Measurements from ENCODE around the gene LSG1.

The LSG1 gene

DNA sequence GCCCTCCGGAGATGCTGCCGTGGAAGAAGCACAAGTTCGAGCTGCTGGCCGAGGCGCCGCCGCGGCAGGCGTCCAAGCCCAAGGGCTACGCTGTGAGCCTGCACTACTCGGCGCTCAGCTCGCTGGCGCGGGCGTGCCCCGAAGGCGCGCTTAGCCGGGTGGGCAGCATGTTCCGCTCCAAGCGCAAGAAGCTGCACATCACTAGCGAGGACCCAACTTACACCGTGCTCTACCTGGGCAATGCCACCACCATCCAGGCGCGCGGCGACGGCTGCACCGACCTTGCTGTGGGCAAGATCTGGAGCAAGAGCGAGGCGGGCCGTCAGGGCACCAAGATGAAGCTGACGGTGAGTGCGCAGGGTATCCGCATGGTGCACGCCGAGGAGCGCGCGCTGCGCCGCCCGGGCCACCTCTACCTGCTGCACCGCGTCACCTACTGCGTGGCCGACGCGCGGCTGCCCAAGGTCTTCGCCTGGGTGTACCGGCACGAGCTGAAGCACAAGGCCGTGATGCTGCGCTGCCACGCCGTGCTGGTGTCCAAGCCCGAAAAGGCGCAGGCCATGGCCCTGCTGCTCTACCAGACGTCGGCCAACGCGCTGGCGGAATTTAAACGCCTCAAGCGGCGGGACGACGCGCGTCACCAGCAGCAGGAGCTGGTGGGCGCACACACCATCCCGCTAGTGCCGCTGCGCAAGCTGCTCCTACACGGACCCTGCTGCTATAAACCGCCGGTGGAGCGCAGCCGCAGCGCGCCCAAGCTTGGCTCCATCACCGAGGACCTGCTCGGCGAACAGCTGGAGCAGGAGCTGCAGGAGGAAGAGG lies 15.0 kb upstream of the LSG1 start:
- DNase-seq (ENCODE audit: low read depth in 2 of 2): peak in 1 of 2 donors; percentile 9

DNA sequence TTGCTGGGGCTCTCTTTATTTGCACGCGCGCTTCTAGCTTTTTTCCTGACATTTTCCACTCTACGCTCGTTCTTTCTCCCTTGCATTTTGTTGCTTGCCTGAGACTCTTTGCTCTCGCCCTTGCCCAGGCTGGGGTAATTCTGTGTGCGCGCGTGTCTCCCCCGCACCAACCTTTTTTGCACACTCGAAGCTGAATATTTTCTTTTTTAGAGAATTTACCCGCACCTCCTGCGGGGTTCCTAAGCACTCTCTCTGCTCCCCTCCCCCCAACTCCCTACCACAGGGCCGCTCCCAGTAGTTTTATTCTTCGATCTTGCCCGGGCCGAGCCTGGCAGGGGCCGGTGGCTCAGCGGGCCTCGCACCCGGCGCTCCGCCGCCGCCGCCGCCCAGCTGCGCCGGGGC lies 14.4 kb upstream of the LSG1 start:
- DNase-seq (ENCODE audit: low read depth in 2 of 2): no peak

- peak; percentile 55 to 61 for DNase-seq (ENCODE audit: low read depth in 2 of 2)
Measured at GRCh38 chr3:194685718-194686413, 13.9 kb upstream of the LSG1 start, which contains the start of gene FAM43A. Gene FAM43A, plus strand, starts transcription at chr3:194685883. Its CDS starts 944 bp downstream, at chr3:194686827.

DNA sequence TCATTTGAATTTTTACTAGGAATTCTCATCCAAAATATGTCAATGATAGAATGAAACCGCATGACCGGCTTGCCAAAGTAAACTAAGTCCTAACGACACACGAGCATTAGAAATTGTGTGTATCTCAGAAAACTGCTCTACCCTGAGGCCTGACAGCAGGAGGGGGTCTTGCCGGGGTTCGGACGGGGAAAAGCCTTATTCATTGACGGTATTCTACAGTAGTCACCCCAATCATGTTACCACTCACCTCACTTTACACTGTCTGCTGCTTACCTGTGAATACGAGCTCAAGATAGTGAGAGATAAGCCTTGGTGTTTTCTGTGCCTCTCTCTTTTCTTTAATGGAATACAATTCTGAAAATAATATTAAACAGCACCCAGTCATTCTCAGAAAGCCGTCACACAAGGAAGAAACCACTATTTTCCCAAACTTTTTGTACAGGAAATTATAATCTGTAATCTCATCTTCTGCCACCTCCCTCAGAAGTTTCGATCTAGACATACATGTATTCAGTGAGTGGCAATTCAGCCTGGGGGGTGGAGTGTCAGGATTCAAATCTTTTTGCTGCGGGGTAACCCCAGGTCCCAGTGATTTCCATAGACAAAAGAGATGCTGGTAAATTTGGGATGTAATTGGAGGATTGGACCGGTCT lies 13.2 kb upstream of the LSG1 start:
- DNase-seq (ENCODE audit: low read depth in 2 of 2): no peak

DNA sequence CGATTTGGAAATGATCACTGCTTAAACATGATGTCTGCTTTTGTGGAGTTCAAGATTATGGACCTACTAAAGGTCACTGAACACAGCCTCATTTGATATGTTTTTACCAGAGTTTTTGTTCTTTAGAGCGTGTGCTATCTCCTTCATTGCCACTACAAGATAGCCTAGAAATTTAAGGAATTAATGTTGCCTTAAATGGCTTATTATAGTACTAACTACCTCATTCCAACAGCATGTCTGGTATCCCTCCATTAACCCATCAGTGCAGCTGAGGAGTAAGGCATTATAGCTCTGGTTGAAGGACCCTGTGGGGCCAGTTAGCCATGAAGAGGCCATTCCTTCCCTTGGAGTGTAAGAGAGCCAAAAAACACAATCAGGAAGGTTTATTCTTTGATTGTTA lies 11.4 kb upstream of the LSG1 start:
- no peak for DNase-seq (ENCODE audit: low read depth in 2 of 2)

DNA sequence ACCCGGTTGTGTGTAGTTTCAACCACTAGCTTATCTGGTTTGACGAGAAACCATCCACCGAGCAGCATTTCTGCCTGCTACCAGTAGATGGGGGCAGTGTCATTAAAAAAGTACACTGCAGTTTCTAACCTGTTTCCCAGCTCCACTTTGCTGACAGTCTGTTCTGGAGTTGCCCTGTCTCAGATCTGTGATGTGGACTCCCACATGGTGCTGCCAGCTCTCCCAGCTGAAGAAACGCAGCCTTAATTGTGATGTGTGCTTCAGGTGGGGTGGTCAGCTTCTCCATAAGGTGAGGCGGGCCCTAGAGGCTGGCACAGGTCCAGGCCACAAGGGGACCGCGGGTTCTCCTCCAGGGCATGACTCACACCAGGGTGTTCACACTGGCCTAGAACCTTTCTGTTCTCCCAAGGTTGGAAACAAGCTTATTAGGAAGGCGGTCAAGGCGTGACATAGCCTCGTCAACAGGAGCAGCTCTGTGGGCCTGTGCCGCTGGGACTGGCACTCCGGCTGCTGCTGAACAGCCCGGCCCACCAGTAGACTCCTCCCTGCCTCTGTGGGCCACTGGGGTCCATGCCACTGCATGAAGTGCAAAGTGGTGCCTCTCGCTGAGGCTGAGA lies 10.8 kb upstream of the LSG1 start:
- peak; percentile 21 to 57 for DNase-seq (ENCODE audit: low read depth in 2 of 2)

- no peak for DNase-seq (ENCODE audit: low read depth in 2 of 2)
Measured at GRCh38 chr3:194682189-194682693, 10.2 kb upstream of the LSG1 start.

GRCh38 chr3:194680888-194681615 lies 9.1 kb upstream of the LSG1 start:
- DNase-seq (ENCODE audit: low read depth in 2 of 2): no peak

GRCh38 chr3:194676471-194676870 lies 4.5 kb upstream of the LSG1 start:
- no peak for DNase-seq (ENCODE audit: low read depth in 2 of 2)

- no peak for DNase-seq (ENCODE audit: low read depth in 2 of 2)
Measured at GRCh38 chr3:194675680-194676079, 3.7 kb upstream of the LSG1 start.

DNA sequence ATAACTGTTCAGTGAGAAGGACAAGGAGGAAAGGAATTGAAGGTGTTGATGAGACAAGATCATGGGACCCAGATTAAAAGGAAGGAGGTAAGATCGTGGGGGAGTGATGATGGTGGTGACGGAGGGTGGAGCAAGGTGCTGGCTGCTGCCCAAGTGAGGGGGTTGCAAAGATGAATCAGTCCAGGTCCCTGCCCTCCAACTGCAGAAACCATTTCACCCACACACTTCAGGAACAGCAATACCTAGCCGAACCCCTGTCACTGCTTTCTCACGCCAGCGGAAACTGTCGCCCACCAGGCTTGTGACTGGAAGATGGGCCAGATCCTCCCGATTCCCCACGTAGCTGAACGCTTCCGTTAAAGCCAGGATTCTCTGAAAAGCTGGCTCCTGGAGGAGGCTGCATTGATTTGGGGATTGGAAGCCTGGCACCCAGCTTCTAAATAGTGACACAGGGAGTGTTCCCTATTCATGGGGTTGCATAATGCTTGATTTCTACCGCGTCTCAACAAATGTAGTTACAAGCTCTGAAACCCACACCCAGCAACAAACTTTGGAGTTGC lies 3.2 kb upstream of the LSG1 start:
- DNase-seq (ENCODE audit: low read depth in 2 of 2): peak; percentile 12 to 39

GRCh38 chr3:194673761-194674160 lies 1.8 kb upstream of the LSG1 start:
- no peak for DNase-seq (ENCODE audit: low read depth in 2 of 2)

- DNase-seq (ENCODE audit: low read depth in 2 of 2): no peak
Measured at GRCh38 chr3:194672876-194673275, 885 bp upstream of the LSG1 start.

- DNase-seq (ENCODE audit: low read depth in 2 of 2): no peak
Measured at GRCh38 chr3:194671511-194671899, 486 bp downstream of the LSG1 start.

GRCh38 chr3:194667363-194667762 lies 4.6 kb downstream of the LSG1 start:
- DNase-seq (ENCODE audit: low read depth in 2 of 2): no peak

DNA sequence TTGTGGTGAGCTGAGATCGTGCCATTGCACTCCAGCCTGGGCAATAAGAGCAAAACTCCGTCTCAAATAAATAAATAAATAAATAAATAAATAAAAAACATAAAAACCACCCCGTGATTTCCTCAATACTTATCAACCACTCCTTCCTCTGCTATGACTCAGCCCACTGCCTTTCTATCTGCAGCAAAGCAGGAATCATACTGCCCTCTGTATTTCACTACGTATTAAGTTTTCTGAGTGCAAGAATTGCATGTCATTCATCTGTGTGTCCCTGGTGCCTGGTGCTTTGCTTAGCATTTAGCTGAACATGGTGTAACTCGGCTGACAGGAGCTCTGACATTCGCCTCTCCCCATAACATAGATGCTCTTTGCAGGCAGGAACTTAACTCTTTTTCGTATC lies 7.1 kb downstream of the LSG1 start:
- DNase-seq (ENCODE audit: low read depth in 2 of 2): no peak

GRCh38 chr3:194661946-194662345 lies 10.0 kb downstream of the LSG1 start:
- DNase-seq (ENCODE audit: low read depth in 2 of 2): no peak

DNA sequence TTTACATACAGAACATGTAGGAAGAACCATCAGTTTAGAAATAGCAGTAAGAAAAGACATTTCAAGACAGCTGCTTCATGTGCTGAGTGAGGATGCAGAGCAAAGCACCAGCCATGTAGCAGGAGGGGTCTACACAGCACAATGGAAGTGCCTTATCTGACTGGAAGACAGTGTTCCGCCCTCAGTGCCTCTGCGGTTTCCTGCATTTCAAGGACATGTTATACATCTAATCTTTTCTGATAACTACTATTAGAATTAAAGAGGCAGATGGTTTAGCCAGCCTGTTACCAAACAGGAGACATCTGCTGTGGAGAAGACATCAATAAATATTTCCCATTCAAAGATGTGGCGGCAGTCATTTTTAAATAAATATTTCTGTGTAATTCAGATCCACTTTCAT lies 10.6 kb downstream of the LSG1 start:
- DNase-seq (ENCODE audit: low read depth in 2 of 2): no peak

GRCh38 chr3:194659778-194660177 lies 12.2 kb downstream of the LSG1 start:
- DNase-seq (ENCODE audit: low read depth in 2 of 2): no peak

GRCh38 chr3:194658477-194659242 lies 13.3 kb downstream of the LSG1 start:
- no peak for DNase-seq (ENCODE audit: low read depth in 2 of 2)
